Measurements from ENCODE around the gene MPO.

MPO gene

GRCh38 chr17:58271216-58271931, 9.4 kb downstream of the MPO start:
- Histone ChIP-seq H3K79me2 (no peaks in the 10 kb centered on the region), H3K27ac (no peak overlapping the region), H3K27me3 (ENCODE audit: control insufficient read depth, insufficient read depth, low read length) (no peaks in the 10 kb centered on the region), H3K4me1 (no peaks in the 10 kb centered on the region), H3K9me3 (ENCODE audit: control insufficient read depth, low read length) (no peaks in the 10 kb centered on the region), H3K9ac (no peak overlapping the region), H3K4me3 (ENCODE audit: low read depth, low read length) (no peak overlapping the region), H2AFZ (no peak overlapping the region), H3K36me3 (ENCODE audit: control insufficient read depth, insufficient read depth, low read length) (no peaks in the 10 kb centered on the region), H3K4me2 (ENCODE audit: low read length) (no peak overlapping the region)
- TF ChIP-seq, protein P1, sequence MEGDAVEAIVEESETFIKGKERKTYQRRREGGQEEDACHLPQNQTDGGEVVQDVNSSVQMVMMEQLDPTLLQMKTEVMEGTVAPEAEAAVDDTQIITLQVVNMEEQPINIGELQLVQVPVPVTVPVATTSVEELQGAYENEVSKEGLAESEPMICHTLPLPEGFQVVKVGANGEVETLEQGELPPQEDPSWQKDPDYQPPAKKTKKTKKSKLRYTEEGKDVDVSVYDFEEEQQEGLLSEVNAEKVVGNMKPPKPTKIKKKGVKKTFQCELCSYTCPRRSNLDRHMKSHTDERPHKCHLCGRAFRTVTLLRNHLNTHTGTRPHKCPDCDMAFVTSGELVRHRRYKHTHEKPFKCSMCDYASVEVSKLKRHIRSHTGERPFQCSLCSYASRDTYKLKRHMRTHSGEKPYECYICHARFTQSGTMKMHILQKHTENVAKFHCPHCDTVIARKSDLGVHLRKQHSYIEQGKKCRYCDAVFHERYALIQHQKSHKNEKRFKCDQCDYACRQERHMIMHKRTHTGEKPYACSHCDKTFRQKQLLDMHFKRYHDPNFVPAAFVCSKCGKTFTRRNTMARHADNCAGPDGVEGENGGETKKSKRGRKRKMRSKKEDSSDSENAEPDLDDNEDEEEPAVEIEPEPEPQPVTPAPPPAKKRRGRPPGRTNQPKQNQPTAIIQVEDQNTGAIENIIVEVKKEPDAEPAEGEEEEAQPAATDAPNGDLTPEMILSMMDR (IDR thresholded peaks at IDR 0.05), result no peak

- Histone ChIP-seq H3K27me3 (ENCODE audit: control insufficient read depth, insufficient read depth, low read length) (no peaks in the 10 kb centered on the region), H3K9me3 (ENCODE audit: control insufficient read depth, low read length) (no peaks in the 10 kb centered on the region), H3K9ac (no peak overlapping the region), H3K27ac (no peak overlapping the region), H3K4me3 (ENCODE audit: low read depth, low read length) (no peak overlapping the region), H3K36me3 (ENCODE audit: control insufficient read depth, insufficient read depth, low read length) (no peaks in the 10 kb centered on the region), H3K4me1 (no peaks in the 10 kb centered on the region), H3K79me2 (no peaks in the 10 kb centered on the region), H3K4me2 (ENCODE audit: low read length) (no peak overlapping the region), H2AFZ (no peak overlapping the region)
- TF ChIP-seq, protein P1 (IDR thresholded peaks at IDR 0.05), result no peak
Measured at GRCh38 chr17:58270476-58271215, 10.1 kb downstream of the MPO start.

DNA sequence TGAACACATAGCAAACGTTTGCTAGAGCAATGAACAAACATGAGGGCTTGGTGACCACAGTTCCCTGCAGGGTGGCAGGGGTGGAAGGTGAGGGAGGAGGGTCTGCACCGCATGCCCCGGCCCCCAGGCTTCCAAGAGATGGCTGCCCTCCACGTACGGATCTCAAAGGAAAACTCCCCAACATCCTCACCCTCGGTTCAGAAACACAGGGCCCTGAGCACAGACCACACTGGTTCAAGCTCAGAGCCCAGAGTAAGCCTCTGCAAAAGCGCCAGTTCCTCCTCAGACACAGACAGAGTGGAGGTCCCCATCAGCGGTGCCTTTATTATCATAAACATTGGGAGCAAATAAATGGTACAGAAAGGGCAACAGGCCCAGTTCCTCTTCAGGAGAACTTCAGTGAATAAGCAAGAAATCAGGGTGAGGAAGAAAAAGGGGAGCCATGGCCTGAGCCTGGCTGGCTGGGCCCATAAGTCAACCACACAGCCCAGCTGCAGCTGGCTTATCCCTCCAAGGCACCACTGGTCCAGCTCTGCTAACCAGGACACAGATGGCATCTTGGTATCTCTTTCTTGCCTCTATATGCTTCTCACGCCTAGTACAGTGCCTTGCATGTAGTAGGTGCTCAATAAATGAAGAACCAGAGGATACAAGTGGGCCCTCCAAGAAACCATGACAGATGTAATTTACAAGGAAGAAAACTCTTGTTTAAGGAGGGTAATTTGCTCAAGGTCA, 11.0 kb downstream of the MPO start:
- Histone ChIP-seq H3K4me3 (ENCODE audit: low read depth, low read length) (no peak overlapping the region), H3K4me2 (ENCODE audit: low read length) (no peak overlapping the region), H3K27me3 (ENCODE audit: control insufficient read depth, insufficient read depth, low read length) (no peaks in the 10 kb centered on the region), H3K79me2 (no peaks in the 10 kb centered on the region), H2AFZ (no peak overlapping the region), H3K4me1 (no peaks in the 10 kb centered on the region), H3K9me3 (ENCODE audit: control insufficient read depth, low read length) (no peaks in the 10 kb centered on the region), H3K27ac (no peak overlapping the region), H3K36me3 (ENCODE audit: control insufficient read depth, insufficient read depth, low read length) (no peaks in the 10 kb centered on the region), H3K9ac (no peak overlapping the region)
- TF ChIP-seq, protein P1 (IDR thresholded peaks at IDR 0.05), result no peak

DNA sequence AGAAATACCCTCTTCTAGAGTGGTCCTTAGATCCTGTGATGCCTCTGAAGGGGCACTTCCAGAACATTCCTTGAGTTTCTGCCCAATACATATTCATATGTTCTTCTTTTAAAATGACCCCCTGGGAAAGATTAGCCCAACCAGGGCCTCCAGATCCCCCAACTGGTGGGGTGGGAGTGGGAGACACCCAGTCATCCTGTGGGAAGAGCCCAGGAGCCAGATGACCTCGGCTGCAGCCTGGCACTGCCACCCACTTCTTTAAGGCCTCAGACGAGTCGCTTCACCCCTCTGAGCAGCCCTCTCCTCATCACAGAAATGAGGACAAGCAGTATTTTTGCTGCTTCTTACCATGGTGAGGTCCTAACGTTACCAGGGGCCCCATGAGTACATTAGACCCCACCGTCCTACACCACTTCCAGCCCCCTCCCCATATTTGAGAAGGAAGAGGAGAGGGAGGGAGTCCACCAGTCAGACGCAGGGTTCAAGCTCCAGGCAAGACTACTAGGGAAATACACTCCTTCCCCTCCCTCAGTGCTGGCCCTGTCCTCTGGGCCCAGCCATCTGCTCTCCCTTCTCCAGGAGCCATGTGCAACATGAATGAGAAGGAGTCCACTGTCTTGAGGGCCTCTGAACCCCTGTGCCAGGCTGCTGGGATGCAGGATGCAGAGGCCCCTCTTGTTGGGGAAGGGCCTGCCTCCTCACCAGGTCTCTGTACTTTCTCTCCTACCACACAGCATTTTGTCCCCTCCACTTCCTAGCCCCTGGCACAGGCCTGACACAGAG, 11.8 kb downstream of the MPO start:
- Histone ChIP-seq H3K36me3 (ENCODE audit: control insufficient read depth, insufficient read depth, low read length) (no peaks in the 10 kb centered on the region), H3K4me1 (no peaks in the 10 kb centered on the region), H3K27ac (no peak overlapping the region), H3K4me3 (ENCODE audit: low read depth, low read length) (no peak overlapping the region), H3K9ac (no peak overlapping the region), H3K4me2 (ENCODE audit: low read length) (no peak overlapping the region), H2AFZ (no peak overlapping the region), H3K79me2 (no peaks in the 10 kb centered on the region), H3K27me3 (ENCODE audit: control insufficient read depth, insufficient read depth, low read length) (no peaks in the 10 kb centered on the region), H3K9me3 (ENCODE audit: control insufficient read depth, low read length) (no peaks in the 10 kb centered on the region)
- TF ChIP-seq, protein P1 (IDR thresholded peaks at IDR 0.05), result no peak
